Measurements from ENCODE around the gene MYO9B. TPM values are rescaled to one million over a fixed set of nuclear protein-coding genes. Genes with fewer than 3 reads are reported as not detected.

The MYO9B gene
- total RNA-seq, 1 experiment from 2014 or later = 94.3 TPM

DNA sequence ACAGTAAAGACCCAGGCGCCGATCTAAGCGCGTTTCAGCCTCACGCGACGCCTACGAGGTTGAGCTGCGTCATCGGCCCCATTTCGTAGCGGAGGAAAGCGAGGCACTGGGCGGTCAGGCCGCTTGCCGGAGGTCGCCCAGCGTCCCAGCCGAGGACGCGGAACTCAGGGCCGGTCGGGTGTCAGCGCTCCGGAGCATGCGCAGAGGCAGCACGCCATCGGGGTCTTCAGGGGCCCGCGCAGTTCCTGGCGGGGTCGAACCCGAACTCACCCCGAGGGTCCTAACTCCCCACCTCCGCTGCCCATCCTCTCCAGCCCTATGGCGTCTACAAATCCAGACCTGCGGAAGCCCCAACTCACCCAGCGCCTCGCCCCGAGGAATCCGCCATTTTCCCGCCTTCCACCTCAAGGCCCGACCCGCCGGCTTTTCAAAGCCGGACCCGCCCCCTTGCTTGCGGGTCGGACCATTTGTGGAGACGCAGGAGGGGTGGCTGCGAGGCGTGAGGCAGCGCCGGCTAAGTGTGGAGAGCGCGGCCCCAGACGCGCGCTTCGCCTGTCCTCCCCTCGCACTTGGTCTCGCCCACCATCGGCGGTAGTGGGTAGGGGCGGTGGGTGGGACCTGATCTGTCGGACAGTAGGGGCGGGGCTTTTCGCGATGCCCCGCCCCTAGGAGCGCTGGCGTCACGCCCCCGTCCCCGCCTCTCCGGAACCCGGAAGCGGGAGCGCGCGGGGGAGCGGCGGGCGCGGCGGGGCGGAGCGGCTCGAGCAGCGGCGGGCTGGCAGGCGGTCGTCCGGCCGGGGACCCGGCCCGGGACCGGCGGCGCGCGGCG lies at the start of gene MYO9B, which contains the start of gene HAUS8 (continued):
- no peak for TF ChIP-seq PRDM15 (CRISPR knock-in tag; IDR thresholded peaks at IDR 0.05)
- no peak for TF ChIP-seq CDX4 (CRISPR knock-in tag; IDR thresholded peaks at IDR 0.05; ENCODE audit: borderline replicate concordance)
- 0 out of 2 replicates have a peak, but pooled peaks have one; percentile 53 for TF ChIP-seq CREM (CRISPR knock-in tag; IDR thresholded peaks at IDR 0.05)
- 0 out of 2 replicates have a peak, but pooled peaks have one; percentile 26 for TF ChIP-seq TEAD4 (CRISPR knock-in tag; IDR thresholded peaks at IDR 0.05)
- 0 out of 2 replicates have a peak, but pooled peaks have one; percentile 45 for TF ChIP-seq SMAD3 (CRISPR knock-in tag; IDR thresholded peaks at IDR 0.05; ENCODE audit: borderline replicate concordance)

GRCh38 chr19:17025991-17026658 lies 49.5 kb upstream of the MYO9B start:
- ChIA-PET POLR2A (no interaction called here), CTCF (interaction anchor here (0.7 kb wide), 1 partner anchor 25 kb away, joined by 3 read pairs; no protein-coding TSS in a partner anchor)
- no peak for DNase-seq (ENCODE audit: low spot score)
- Mint-ChIP-seq H3K36me3 (peaks cover 27% of the 10 kb centered on the region), H3K4me3 (peak overlapping the region; percentile 81), H3K27me3 (ENCODE audit: low read depth) (peaks cover 45% of the 10 kb centered on the region), H3K27ac (no peak overlapping the region), H3K4me1 (peaks cover 8% of the 10 kb centered on the region), H3K9me3 (peaks cover 26% of the 10 kb centered on the region)
- 0 out of 2 replicates have a peak, but pooled peaks have one; percentile 14 for TF ChIP-seq GTF2I (CRISPR knock-in tag; conservative IDR thresholded peaks at IDR 0.05)
- TF ChIP-seq E2F5 (CRISPR knock-in tag; IDR thresholded peaks at IDR 0.05) = no peak
- peak; percentile 47 for ATAC-seq

GRCh38 chr19:17026706-17027534 lies 48.7 kb upstream of the MYO9B start, which contains the start of gene CPAMD8:
CPAMD8 (minus strand) TSS chr19:17026810; CDS start chr19:17026642, 168 bp downstream.
- H3K4me3 Mint-ChIP-seq = peak within 1 kb of the TSS; percentile 81
- TF ChIP-seq ZNF232 (CRISPR knock-in tag; IDR thresholded peaks at IDR 0.05) (no peak), ZNF512 (CRISPR knock-in tag; IDR thresholded peaks at IDR 0.05; ENCODE audit: borderline replicate concordance) (no peak), SP1 (CRISPR knock-in tag; conservative IDR thresholded peaks at IDR 0.05) (0 out of 2 replicates have a peak, but pooled peaks have one; percentile 29), HMGXB4 (CRISPR knock-in tag; IDR thresholded peaks at IDR 0.05) (no peak), NFYB (CRISPR knock-in tag; conservative IDR thresholded peaks at IDR 0.05; ENCODE audit: low read depth) (no peak), ZNF317 (CRISPR knock-in tag; IDR thresholded peaks at IDR 0.05; ENCODE audit: borderline replicate concordance, low read depth) (no peak)
- H3K36me3 Mint-ChIP-seq = peaks cover 25% of the 10 kb centered on the region
- ATAC-seq (peak; percentile 88), DNase-seq (ENCODE audit: low spot score) (peak; percentile 53)
- peaks cover 8% of the 10 kb centered on the region for H3K4me1 Mint-ChIP-seq
- no peak within 1 kb of the TSS for H3K27ac Mint-ChIP-seq
- ChIA-PET POLR2A (no interaction called here), CTCF (interaction anchor here (0.6 kb wide), 1 partner anchor 13 kb away, joined by 3 read pairs; no protein-coding TSS in a partner anchor)
- H3K9me3 Mint-ChIP-seq = peaks cover 26% of the 10 kb centered on the region
- H3K27me3 Mint-ChIP-seq (ENCODE audit: low read depth) = peaks cover 45% of the 10 kb centered on the region
